K562 (cell line): ENCODE measurements around the gene EFCAB12. TPM values are rescaled to one million over a fixed set of nuclear protein-coding genes. Genes with fewer than 3 reads are reported as not detected.

Experiments used
- CHD1 ChIP-seq: fragments of 200-600 bp; sonication (generic); IDR thresholded peaks from one replicate; pipeline ENCODE4 v1.6.1; 2012; ENCODE audit warnings: mild to moderate bottlenecking, moderate library complexity, low read length, inconsistent platforms
- DNMT1 ChIP-seq: fragments of 450-650 bp; IDR thresholded peaks from 2 replicates; pipeline ENCODE4 v1.6.1; 2016; ENCODE audit warnings: antibody characterized with exemption, mild to moderate bottlenecking
- DPF2 ChIP-seq: fragments of 450-650 bp; IDR thresholded peaks from 2 replicates; pipeline ENCODE4 v1.6.1; 2016
- EGR1 ChIP-seq: fragments of 450-650 bp; conservative IDR thresholded peaks from 2 replicates; pipeline ENCODE4 v1.6.1; 2017; ENCODE audit warnings: mild to moderate bottlenecking
- ETV1 ChIP-seq: fragments of 450-650 bp; conservative IDR thresholded peaks from 2 replicates; pipeline ENCODE4 v1.6.1; 2016; ENCODE audit warnings: missing genetic modification characterization, control low read depth, low read depth, missing compliant biosample characterization
- FOXK1 ChIP-seq: sonication (generic); formaldehyde crosslinking; IDR thresholded peaks from 2 replicates; pipeline ENCODE4 v1.8.0; 2022; ENCODE audit warnings: missing genetic modification reagents, mild to moderate bottlenecking, borderline replicate concordance
- HCFC1 ChIP-seq: IDR thresholded peaks from 2 replicates; pipeline ENCODE4 v1.6.1; 2012; ENCODE audit warnings: low read depth, low read length, improper control_type of control experiment
- HDAC3 ChIP-seq: fragments of 450-650 bp; IDR thresholded peaks from 2 replicates; pipeline ENCODE4 v1.6.1; 2018; ENCODE audit warnings: borderline replicate concordance, mild to moderate bottlenecking, moderate library complexity; ENCODE audit not compliant: partially characterized antibody
- POLR2AphosphoS2 ChIP-seq: IDR thresholded peaks from 2 replicates; pipeline ENCODE4 v1.6.1; 2012; ENCODE audit warnings: low read length, improper control_type of control experiment
- PYGO2 ChIP-seq: fragments of 450-650 bp; IDR thresholded peaks from 2 replicates; pipeline ENCODE4 v1.6.1; 2016; ENCODE audit warnings: mild to moderate bottlenecking, missing genetic modification characterization, moderate library complexity, missing compliant biosample characterization
- RFX5 ChIP-seq: IDR thresholded peaks from 2 replicates; pipeline ENCODE4 v1.6.1; 2011; ENCODE audit warnings: low read depth, mild to moderate bottlenecking, improper control_type of control experiment, low read length
- TFAM ChIP-seq: fragments of 250-450 bp; sonication (Bioruptor Pico); conservative IDR thresholded peaks from 2 replicates; pipeline ENCODE4 v1.5.0; 2021; ENCODE audit warnings: mild to moderate bottlenecking, moderate library complexity
- THRAP3 ChIP-seq: fragments of 450-650 bp; IDR thresholded peaks from 2 replicates; pipeline ENCODE4 v1.6.1; 2016; ENCODE audit warnings: mild to moderate bottlenecking, inconsistent platforms, borderline replicate concordance
- ZNF23 ChIP-seq: fragments of 250-450 bp; sonication (Bioruptor Pico); IDR thresholded peaks from 2 replicates; pipeline ENCODE4 v1.4.0; 2020; ENCODE audit warnings: mild to moderate bottlenecking
- ZNF3 ChIP-seq: fragments of 250-450 bp; sonication (Bioruptor Pico); IDR thresholded peaks from 2 replicates; pipeline ENCODE4 v1.5.0; 2021; ENCODE audit warnings: mild to moderate bottlenecking, moderate library complexity
- polyA plus RNA-seq, 8 experiments: library from polyadenylated mRNA; depleted of rRNA in 4 of 8; stranded (reverse) in 5 of 8; unstranded in 3 of 8; fragments of >200 nt; fragmentation: Nextera tagmentation in 2 of 8; fragmentation: Illumina TruSeq in 1 of 8; extraction: Ambion mirVana in 2 of 8; extraction: Trizol in 1 of 8; gene quantifications; 2 replicates each; pipeline versions ENCODE4 v1.2.1 to v1.2.3, GENCODE V29; 2011 to 2014; ENCODE audit warnings: inconsistent platforms in 1 of 8, missing spikeins in 1 of 8
- total RNA-seq, 7 experiments: library from RNA; depleted of rRNA in 6 of 7; stranded (reverse); fragments of >200 nt in 6 of 7; fragmentation: Illumina TruSeq in 2 of 7; extraction: Trizol in 2 of 7; gene quantifications; 2 replicates each; pipeline versions ENCODE4 v1.2.1 to v1.2.3, GENCODE V29; 2011 to 2021; ENCODE audit warnings: low replicate concordance in 1 of 7
- TF ChIP-seq, protein P1 (sequence below), 2 experiments: fragments of 450-650 bp in 1 of 2; sonication (generic) in 1 of 2; formaldehyde crosslinking in 1 of 2; IDR thresholded peaks in 1 of 2; conservative IDR thresholded peaks in 1 of 2; 2 replicates each; pipeline versions ENCODE4 v1.6.1 to v1.8.1; 2016 to 2023; ENCODE audit warnings: mild to moderate bottlenecking in 2 of 2, moderate library complexity in 2 of 2, inconsistent platforms in 1 of 2, missing genetic modification reagents in 1 of 2
- TF ChIP-seq, protein P2 (sequence below): sonication (generic); formaldehyde crosslinking; IDR thresholded peaks from 2 replicates; pipeline ENCODE4 v1.8.1; 2023; ENCODE audit warnings: missing genetic modification reagents, mild to moderate bottlenecking, borderline replicate concordance
- TF ChIP-seq, protein P3 (sequence below): fragments of 250-450 bp; sonication (Bioruptor Pico); IDR thresholded peaks from 2 replicates; pipeline ENCODE4 v1.5.1; 2021; ENCODE audit warnings: mild to moderate bottlenecking
- TF ChIP-seq, protein P4 (sequence below): fragments of 450-650 bp; IDR thresholded peaks from 2 replicates; pipeline ENCODE4 v1.6.1; 2014; ENCODE audit warnings: low read depth, mild to moderate bottlenecking, moderate library complexity, borderline replicate concordance

The EFCAB12 gene
- total and polyA plus RNA-seq, 9 of the 15 experiments (the other 6 are each of a cell fraction or from before 2014, with no cell fraction given) = 0.08 to 0.95 (median 0.56) TPM; not detected in 1

DNA sequence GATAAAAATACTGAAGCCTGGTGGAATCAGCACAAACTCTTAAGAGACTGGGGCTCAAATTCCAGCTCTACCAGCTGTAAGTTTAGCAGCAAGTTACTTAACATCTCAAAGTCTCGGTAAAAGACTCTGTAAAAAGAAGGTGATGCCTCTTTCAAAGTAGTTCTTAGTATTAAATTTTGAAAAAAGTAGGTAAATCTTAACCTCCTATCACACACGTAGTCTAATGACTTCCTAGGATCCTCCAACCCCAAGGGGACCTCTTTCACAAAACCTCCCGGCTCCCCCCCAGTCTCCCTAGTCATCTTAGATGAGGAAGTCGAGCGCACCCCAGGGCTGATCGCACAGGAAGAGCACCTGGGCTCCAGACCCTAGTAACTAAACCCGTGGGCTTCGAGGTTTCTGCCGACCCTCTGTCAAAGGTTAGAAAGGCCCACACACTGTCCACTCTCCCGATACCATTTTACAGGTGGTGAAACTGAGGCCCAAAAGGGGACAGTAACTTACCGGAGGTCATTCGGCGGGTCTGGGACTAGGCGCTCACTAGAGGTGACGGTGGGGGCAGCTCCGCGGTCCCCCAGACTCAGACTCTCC lies 10.9 kb upstream of the EFCAB12 start (continued):
- TF ChIP-seq, protein P1, sequence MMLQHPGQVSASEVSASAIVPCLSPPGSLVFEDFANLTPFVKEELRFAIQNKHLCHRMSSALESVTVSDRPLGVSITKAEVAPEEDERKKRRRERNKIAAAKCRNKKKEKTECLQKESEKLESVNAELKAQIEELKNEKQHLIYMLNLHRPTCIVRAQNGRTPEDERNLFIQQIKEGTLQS (IDR thresholded peaks at IDR 0.05) = no peak
- TF ChIP-seq, protein P1 (CRISPR knock-in tag; conservative IDR thresholded peaks at IDR 0.05) = no peak
- TF ChIP-seq ETV1 (no peak), ZNF3 (CRISPR knock-in tag) (no peak), HDAC3 (no peak), THRAP3 (peak; percentile 11; the same call in 1 of the 2 replicates), TFAM (CRISPR knock-in tag) (no peak), FOXK1 (CRISPR knock-in tag) (no peak), POLR2AphosphoS2 (no peak), RFX5 (no peak), PYGO2 (tag) (no peak), CHD1 (no peak), ZNF23 (CRISPR knock-in tag) (no peak), EGR1 (no peak), DPF2 (no peak), HCFC1 (no peak), DNMT1 (no peak)
- TF ChIP-seq, protein P2, sequence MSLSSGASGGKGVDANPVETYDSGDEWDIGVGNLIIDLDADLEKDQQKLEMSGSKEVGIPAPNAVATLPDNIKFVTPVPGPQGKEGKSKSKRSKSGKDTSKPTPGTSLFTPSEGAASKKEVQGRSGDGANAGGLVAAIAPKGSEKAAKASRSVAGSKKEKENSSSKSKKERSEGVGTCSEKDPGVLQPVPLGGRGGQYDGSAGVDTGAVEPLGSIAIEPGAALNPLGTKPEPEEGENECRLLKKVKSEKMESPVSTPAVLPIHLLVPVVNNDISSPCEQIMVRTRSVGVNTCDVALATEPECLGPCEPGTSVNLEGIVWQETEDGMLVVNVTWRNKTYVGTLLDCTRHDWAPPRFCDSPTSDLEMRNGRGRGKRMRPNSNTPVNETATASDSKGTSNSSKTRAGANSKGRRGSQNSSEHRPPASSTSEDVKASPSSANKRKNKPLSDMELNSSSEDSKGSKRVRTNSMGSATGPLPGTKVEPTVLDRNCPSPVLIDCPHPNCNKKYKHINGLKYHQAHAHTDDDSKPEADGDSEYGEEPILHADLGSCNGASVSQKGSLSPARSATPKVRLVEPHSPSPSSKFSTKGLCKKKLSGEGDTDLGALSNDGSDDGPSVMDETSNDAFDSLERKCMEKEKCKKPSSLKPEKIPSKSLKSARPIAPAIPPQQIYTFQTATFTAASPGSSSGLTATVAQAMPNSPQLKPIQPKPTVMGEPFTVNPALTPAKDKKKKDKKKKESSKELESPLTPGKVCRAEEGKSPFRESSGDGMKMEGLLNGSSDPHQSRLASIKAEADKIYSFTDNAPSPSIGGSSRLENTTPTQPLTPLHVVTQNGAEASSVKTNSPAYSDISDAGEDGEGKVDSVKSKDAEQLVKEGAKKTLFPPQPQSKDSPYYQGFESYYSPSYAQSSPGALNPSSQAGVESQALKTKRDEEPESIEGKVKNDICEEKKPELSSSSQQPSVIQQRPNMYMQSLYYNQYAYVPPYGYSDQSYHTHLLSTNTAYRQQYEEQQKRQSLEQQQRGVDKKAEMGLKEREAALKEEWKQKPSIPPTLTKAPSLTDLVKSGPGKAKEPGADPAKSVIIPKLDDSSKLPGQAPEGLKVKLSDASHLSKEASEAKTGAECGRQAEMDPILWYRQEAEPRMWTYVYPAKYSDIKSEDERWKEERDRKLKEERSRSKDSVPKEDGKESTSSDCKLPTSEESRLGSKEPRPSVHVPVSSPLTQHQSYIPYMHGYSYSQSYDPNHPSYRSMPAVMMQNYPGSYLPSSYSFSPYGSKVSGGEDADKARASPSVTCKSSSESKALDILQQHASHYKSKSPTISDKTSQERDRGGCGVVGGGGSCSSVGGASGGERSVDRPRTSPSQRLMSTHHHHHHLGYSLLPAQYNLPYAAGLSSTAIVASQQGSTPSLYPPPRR (CRISPR knock-in tag) = no peak
- TF ChIP-seq, protein P3, sequence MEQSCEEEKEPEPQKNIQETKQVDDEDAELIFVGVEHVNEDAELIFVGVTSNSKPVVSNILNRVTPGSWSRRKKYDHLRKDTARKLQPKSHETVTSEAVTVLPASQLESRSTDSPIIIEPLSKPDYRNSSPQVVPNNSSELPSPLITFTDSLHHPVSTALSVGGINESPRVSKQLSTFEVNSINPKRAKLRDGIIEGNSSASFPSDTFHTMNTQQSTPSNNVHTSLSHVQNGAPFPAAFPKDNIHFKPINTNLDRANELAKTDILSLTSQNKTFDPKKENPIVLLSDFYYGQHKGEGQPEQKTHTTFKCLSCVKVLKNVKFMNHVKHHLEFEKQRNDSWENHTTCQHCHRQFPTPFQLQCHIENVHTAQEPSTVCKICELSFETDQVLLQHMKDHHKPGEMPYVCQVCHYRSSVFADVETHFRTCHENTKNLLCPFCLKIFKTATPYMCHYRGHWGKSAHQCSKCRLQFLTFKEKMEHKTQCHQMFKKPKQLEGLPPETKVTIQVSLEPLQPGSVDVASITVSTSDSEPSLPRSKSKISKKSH (CRISPR knock-in tag) = no peak
- TF ChIP-seq, protein P4, sequence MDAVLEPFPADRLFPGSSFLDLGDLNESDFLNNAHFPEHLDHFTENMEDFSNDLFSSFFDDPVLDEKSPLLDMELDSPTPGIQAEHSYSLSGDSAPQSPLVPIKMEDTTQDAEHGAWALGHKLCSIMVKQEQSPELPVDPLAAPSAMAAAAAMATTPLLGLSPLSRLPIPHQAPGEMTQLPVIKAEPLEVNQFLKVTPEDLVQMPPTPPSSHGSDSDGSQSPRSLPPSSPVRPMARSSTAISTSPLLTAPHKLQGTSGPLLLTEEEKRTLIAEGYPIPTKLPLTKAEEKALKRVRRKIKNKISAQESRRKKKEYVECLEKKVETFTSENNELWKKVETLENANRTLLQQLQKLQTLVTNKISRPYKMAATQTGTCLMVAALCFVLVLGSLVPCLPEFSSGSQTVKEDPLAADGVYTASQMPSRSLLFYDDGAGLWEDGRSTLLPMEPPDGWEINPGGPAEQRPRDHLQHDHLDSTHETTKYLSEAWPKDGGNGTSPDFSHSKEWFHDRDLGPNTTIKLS = no peak
